ENCODE measurements around the gene KNDC1. TPM values are rescaled to one million over a fixed set of nuclear protein-coding genes. Genes with fewer than 3 reads are reported as not detected.
A peak's percentile ranks its signal among the peaks of the same experiment; 100 is the strongest.

Gene KNDC1
- total and polyA plus RNA-seq, 8 donors = 2.5 to 10.4 (median 4.0) TPM

DNA sequence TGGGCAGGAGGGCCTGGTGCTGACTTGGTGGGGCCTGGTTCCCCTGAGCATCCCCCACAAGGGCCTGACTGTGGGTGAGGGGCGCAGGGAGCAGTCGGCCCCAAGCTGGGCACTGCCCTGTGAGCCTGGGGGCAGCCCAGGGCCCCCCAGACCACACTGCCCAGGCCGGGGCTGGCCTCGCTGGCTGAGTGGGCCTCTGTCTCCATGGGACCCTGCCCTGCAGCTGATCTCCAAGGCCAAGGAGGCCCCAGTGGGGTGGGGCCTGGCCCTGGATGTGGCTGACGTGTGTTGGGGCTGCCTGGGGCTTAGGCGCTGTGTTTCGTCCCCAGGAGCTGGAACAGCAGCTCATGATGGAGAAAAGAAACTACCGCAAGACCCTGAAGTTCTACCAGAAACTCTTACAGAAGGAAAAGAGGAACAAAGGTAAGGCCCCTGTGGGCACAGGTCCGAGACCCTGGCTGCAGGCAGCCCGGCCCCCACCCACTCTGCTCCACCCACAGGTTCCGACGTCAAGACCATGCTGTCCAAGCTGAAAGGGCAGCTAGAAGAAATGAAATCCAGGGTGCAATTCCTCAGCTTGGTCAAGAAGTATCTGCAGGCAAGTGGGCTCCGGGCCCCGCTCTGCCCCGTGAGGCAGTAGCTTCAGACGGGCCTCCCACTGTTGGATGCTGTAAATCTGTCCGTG lies 46.5 kb downstream of the KNDC1 start:
- intact Hi-C loops (cut with DNase I) = no loop called here
- no peak overlapping the region for H3K4me3 ChIP-seq
- no peak for ATAC-seq
- peak in 1 of 4 donors; percentile 69 for DNase-seq
- H3K4me1 ChIP-seq = no peaks in the 10 kb centered on the region
- no peak overlapping the region for H3K27ac ChIP-seq
- H3K9me3 ChIP-seq = no peaks in the 10 kb centered on the region
- H3K27me3 ChIP-seq = no peaks in the 10 kb centered on the region
- no peaks in the 10 kb centered on the region for H3K36me3 ChIP-seq
- TF ChIP-seq, protein P1, sequence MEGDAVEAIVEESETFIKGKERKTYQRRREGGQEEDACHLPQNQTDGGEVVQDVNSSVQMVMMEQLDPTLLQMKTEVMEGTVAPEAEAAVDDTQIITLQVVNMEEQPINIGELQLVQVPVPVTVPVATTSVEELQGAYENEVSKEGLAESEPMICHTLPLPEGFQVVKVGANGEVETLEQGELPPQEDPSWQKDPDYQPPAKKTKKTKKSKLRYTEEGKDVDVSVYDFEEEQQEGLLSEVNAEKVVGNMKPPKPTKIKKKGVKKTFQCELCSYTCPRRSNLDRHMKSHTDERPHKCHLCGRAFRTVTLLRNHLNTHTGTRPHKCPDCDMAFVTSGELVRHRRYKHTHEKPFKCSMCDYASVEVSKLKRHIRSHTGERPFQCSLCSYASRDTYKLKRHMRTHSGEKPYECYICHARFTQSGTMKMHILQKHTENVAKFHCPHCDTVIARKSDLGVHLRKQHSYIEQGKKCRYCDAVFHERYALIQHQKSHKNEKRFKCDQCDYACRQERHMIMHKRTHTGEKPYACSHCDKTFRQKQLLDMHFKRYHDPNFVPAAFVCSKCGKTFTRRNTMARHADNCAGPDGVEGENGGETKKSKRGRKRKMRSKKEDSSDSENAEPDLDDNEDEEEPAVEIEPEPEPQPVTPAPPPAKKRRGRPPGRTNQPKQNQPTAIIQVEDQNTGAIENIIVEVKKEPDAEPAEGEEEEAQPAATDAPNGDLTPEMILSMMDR (IDR thresholded peaks at IDR 0.05) = no peak

DNA sequence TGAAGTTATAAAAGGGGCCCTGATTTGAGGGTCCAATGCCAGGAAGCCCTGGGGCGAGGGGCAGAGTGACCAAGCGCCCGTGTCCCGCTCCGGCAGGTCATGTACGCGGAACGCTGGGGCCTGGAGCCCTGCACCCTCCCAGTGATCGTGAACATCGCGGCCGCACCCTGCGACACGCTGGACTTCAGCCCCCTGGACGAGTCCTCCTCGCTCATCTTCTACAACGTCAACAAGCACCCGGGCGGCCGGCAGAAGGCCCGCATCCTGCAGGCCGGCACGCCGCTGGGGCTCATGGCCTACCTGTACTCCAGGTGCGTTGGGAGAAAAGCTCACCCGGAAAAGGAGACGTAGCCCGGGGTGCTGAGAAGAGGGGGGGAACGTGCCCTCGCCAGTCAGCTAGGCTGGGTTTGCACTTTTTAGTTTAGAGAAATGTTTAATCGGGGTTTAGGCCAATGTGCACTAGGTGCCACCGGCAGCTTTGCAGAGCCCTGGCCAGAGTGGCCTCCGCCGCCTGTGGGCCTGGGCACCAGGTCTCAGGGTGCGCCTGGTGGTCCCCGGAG lies 47.1 kb downstream of the KNDC1 start:
- peak in 1 of 4 donors; percentile 78 for DNase-seq
- TF ChIP-seq, protein P1 (IDR thresholded peaks at IDR 0.05) = no peak

GRCh38 chr10:133207627-133208026 lies 47.6 kb downstream of the KNDC1 start:
- TF ChIP-seq, protein P1 (IDR thresholded peaks at IDR 0.05) = no peak
- intact Hi-C loops (cut with DNase I) = no loop called here
- DNase-seq = peak in 1 of 4 donors; percentile 68
- H3K27me3 ChIP-seq = peaks cover 0 to 4% of the 10 kb centered on the region in 2 donors
- H3K9me3 ChIP-seq = no peaks in the 10 kb centered on the region
- no peaks in the 10 kb centered on the region for H3K4me1 ChIP-seq
- no peak for ATAC-seq
- H3K4me3 ChIP-seq = no peak overlapping the region
- no peaks in the 10 kb centered on the region for H3K36me3 ChIP-seq
- no peak overlapping the region for H3K27ac ChIP-seq

More for the DNA sequence above, 47.1 kb downstream of the KNDC1 start:
- intact Hi-C loops (cut with DNase I) = no loop called here
- Histone ChIP-seq H3K27ac (no peak overlapping the region), H3K9me3 (no peaks in the 10 kb centered on the region), H3K27me3 (no peaks in the 10 kb centered on the region), H3K36me3 (no peaks in the 10 kb centered on the region), H3K4me1 (no peaks in the 10 kb centered on the region), H3K4me3 (no peak overlapping the region)
- ATAC-seq = no peak

GRCh38 chr10:133208466-133208865 lies 48.4 kb downstream of the KNDC1 start:
- TF ChIP-seq, protein P1 (IDR thresholded peaks at IDR 0.05) = no peak
- no peaks in the 10 kb centered on the region for H3K36me3 ChIP-seq
- ATAC-seq (no peak), DNase-seq (peak in 1 of 4 donors; percentile 40)
- no peak overlapping the region for H3K27ac ChIP-seq
- no peak overlapping the region for H3K4me3 ChIP-seq
- H3K27me3 ChIP-seq = peaks cover 0 to 11% of the 10 kb centered on the region in 2 donors
- intact Hi-C loops (cut with DNase I) = no loop called here
- H3K4me1 ChIP-seq = no peaks in the 10 kb centered on the region
- no peaks in the 10 kb centered on the region for H3K9me3 ChIP-seq

GRCh38 chr10:133209117-133209516 lies 49.1 kb downstream of the KNDC1 start:
- ATAC-seq (no peak), DNase-seq (peak in 1 of 4 donors; percentile 22)
- intact Hi-C loops (cut with DNase I) = no loop called here
- H3K9me3 ChIP-seq = no peaks in the 10 kb centered on the region
- TF ChIP-seq, protein P1 (IDR thresholded peaks at IDR 0.05) = no peak
- H3K27me3 ChIP-seq = peaks cover 0 to 17% of the 10 kb centered on the region in 2 donors
- no peaks in the 10 kb centered on the region for H3K4me1 ChIP-seq
- H3K27ac ChIP-seq = no peak overlapping the region
- no peak overlapping the region for H3K4me3 ChIP-seq
- no peaks in the 10 kb centered on the region for H3K36me3 ChIP-seq

All from left lung (tissue), 10 donors.